Urothelium cell line (cell line): ENCODE data around the gene TCERG1L.
"Not testable (repeated sequence)": the region's sequence is repeated elsewhere in the genome, so short reads cannot be mapped to it uniquely, and the experiment has no call there.

Source experiments
- DNase-seq: peaks from one replicate; pipeline ENCODE4 v3.0.0; 2011; ENCODE audit warnings: low spot score, mixed read lengths
- FAIRE-seq: peaks from 2 replicates; lab custom pipeline; 2011; peaks lifted over from hg19 to GRCh38; lab: Jason Lieb, UNC

Gene TCERG1L

DNA sequence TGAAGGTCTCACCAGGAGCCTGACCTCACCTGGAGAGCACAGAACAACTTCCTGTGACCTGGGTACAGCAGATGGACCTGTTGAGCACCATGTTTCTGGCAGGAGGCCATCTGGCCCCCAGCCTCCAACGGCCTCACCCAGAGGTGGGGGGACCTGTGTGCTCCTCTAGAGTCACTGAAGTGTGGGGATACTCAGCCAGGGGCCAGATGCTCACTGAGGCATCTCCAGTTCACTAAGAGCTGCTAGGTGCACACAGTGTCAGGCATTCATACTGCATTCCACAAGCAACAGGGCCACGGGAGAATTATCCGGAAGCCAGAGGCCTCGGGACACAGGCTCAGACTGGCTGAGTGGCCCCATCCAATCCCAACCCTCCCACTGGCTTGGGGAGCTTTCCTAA is 161.4 kb downstream of the TCERG1L start:
- DNase-seq (no peak), FAIRE-seq (no peak)

- DNase-seq (no peak), FAIRE-seq (no peak)
Measured at GRCh38 chr10:131149586-131149985, 161.9 kb downstream of the TCERG1L start.

DNA sequence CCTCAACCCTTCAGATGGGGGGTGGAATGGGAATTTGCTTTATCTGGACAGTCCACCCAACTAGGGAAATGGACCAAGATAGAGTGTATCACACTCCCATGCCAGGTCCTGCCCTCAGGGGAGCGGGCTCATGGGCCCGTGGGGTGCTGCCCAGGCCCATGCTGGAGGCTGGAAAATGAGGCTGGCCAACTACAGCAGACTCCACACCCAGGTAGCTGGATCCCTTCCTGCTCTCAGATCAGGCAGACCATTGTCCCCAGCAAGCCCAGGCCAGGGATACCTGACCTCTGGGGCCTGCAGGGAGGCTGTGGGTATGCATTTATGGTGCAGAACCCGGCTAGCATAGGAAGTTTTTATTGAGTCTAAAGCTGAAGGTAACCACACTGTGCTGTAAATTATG is 162.4 kb downstream of the TCERG1L start:
- DNase-seq (no peak), FAIRE-seq (no peak)

- FAIRE-seq, result no peak
- DNase-seq, result no peak
Measured at GRCh38 chr10:131148270-131148669, 163.3 kb downstream of the TCERG1L start.

GRCh38 chr10:131147301-131147975 is 164.1 kb downstream of the TCERG1L start:
- no peak for DNase-seq
- FAIRE-seq, result no peak

DNA sequence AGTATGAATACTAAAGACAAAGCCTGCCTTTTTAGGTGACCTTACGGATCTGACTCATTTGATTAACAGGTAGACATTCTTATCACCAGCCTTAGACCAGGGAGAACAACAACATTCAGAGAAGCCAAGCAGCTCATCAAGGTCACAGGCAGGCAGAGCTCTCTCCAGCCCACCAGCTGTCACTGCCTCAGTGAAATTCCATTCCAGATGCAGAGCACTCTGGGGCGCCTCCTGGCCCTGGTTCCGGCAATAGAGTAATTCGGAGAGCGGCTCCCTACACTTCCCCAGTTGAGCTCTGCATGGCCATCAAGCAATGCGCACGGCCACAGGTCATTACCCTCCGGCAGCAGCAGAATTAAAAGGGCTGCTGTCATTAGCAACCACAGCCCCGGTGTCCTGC is 164.7 kb downstream of the TCERG1L start:
- FAIRE-seq, result no peak
- no peak for DNase-seq

DNA sequence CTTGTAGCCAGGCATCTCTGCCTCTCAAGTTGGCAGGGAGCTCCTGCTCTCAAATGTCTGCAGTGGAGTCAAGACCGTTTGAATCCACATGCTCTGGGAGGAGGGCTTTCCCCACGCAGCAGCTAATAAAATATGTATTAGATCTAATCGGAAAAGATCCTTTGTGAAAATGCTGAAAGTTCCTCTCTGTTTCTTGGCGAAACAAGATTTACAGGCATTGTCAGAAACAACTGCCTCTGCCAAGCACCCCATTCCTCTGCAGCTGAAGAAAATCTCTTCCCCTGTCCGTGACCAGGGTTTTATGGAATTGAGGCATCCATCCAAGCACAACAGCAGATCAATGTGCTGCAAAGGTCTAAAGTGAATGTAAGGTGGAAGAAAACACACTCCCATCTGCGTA is 165.8 kb downstream of the TCERG1L start:
- FAIRE-seq (no peak), DNase-seq (no peak)

DNA sequence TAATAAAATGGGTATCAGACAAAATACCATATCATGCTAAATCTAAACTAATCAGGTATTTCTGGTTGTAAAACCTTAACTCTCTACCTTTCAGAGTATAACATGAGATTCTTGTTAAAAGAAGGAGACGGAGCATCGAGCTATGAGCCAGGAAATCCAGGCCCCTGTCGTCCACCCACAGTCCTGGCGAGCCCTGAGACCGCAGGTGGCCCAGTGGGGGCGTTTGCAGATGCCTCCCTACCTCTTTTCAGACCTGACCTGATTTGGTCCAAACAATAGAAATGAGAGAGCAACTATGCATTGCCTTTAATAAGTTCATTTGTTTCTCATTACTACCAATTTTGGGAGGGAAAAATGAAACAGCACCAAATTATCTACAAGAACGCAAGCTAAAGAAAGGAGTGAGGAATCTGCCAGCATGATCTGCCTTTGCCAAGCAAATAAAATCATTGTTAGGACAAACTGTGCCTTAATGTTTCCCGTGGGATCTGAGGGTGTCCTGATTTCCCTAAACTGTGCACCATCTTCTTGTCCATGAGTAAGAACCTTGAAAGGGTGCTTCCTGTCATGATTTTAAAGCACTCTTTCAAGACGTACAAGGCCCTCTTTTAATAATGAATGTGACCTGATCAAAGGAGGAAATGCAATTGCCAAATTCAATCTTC is 166.7 kb downstream of the TCERG1L start:
- DNase-seq, result no peak
- FAIRE-seq, result no peak

- DNase-seq, result no peak
- FAIRE-seq, result no peak
Measured at GRCh38 chr10:131144196-131144595, 167.3 kb downstream of the TCERG1L start.

DNA sequence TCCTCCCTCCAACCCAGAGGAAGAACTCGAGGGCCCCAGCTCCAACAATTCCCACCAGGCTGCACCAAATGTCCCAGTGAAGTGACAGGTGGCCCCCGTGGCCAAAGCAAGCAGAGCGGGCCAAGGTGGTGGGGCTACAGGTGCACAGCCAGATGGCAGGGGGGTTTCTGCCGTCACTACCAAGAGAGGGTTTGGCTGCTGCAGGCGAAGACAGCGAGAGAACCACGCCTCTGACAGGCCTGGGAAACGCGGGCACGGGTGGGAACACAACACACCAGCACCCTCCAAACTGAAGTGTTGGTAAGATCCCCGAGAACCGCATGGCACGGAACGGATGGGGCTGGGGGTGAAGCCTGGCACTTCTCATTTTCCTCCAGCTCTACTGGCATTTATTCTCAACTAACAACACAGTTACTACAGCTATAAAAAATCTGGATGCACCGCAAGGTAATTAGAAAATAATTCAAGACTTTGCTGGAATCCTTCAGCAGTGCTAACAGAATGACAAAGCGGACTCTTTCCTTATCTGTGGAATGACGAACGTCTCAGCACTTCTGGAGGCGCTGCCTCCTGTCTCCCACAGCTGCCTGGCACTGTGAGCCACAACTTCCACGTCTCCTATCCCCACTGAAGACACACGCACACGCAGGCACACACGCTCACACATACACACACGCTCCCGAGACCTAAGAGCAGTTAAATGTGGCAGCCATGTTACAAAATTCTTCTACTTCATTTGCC is 167.9 kb downstream of the TCERG1L start:
- FAIRE-seq, result no peak
- DNase-seq, result no peak

DNA sequence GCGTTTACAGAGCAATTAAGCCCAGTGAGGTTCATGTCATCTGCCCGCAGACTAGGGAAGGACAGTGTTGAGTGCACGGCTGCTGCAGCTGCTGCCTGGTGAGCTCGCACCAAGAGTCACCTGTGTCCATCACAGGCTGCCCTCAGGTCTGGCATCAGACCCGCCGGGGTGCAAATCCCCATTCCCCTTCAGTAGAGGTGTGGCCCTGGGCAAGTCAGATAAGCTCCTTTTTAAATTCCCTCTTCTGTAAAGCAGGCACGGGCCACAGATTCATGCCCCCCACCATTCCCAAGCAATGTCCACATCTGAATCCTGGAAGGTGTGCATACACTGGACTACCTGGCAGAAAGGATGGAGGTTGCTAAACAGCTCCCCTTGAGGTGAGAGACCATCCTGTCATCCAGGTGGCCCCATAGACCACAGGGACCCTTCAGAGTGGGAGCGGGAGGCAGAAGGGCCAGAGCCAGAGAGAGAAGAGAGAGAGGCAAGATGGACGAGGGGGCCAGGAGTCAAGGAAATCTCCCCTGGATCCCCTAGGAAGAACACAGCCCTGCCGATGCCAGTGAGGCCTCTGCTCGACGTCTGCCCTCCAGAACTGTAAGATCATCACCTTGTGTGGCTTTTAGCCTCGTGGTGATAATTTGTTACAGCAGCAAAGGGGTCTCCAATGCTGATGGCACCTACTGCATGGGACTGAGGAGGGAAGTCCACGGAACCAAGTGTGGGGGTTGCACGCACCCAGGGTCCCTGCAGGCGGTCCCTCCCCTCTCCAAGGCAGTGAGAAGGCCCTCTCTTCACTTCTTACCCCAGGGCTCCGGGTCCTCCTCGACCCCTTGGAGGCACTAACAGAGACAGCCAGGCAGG is 168.8 kb downstream of the TCERG1L start:
- DNase-seq, result no peak
- FAIRE-seq, result no peak

- no peak for FAIRE-seq
- no peak for DNase-seq
Measured at GRCh38 chr10:131141645-131142516, 169.6 kb downstream of the TCERG1L start.

DNA sequence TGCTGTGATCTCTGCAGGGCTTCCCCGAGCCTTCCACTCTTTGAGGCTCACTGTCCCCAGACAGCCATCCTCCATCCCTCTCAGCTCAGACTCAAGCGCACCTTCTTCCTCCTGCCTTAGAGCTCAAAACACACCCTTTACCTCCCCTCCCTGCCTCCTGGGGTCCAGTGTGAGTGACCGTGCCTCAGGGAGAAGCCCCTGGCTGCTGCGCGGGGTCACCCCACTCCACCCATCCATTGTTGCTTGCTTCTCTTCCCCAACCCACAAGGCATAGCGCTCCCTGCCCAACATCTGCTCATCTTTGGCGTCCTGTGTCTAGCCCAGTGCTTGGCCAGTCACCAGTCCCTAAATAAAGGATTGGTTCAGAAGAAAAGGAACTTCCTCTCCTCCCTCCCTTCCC is 170.3 kb downstream of the TCERG1L start:
- DNase-seq (no peak), FAIRE-seq (no peak)

- FAIRE-seq, result no peak
- DNase-seq, result no peak
Measured at GRCh38 chr10:131140606-131141005, 170.9 kb downstream of the TCERG1L start.

- FAIRE-seq (no peak), DNase-seq (no peak)
Measured at GRCh38 chr10:131137223-131137622, 174.3 kb downstream of the TCERG1L start.

GRCh38 chr10:131136336-131136735 is 175.2 kb downstream of the TCERG1L start:
- not testable (repeated sequence) for FAIRE-seq, DNase-seq

- FAIRE-seq (no peak), DNase-seq (no peak)
Measured at GRCh38 chr10:131135716-131136115, 175.8 kb downstream of the TCERG1L start.

- DNase-seq, result no peak
- FAIRE-seq, result no peak
Measured at GRCh38 chr10:131134651-131135050, 176.9 kb downstream of the TCERG1L start.

- no peak for FAIRE-seq
- DNase-seq, result no peak
Measured at GRCh38 chr10:131134001-131134576, 177.4 kb downstream of the TCERG1L start.

- DNase-seq, result no peak
- FAIRE-seq, result no peak
Measured at GRCh38 chr10:131132681-131133080, 178.8 kb downstream of the TCERG1L start.
